HL-60 (cell line): Measurements from ENCODE around the gene PXK.

Source experiments
- DNase-seq, 2 experiments: peaks; one replicate each; pipeline ENCODE4 v3.0.0-alpha.2; 2010 to 2020; ENCODE audit warnings: low read depth in 1 of 2, low spot score in 1 of 2
- H3K27ac ChIP-seq: fragments of 250-450 bp; sonication (Bioruptor Pico); replicated peaks from 2 replicates; pipeline ENCODE4 v1.5.1; 2020; ENCODE audit warnings: mild to moderate bottlenecking, moderate library complexity
- H3K27me3 ChIP-seq: fragments of 250-450 bp; sonication (Bioruptor Pico); 2 replicates; pipeline ENCODE4 v1.5.1; 2021; ENCODE audit warnings: mild to moderate bottlenecking, moderate library complexity; ENCODE audit not compliant: insufficient read depth, poor library complexity, severe bottlenecking
- H3K4me3 ChIP-seq: replicated peaks from 2 replicates; pipeline ENCODE4 v1.5.1; 2011; ENCODE audit warnings: mild to moderate bottlenecking, control low read depth, low read length; ENCODE audit not compliant: insufficient read depth
- GABPA ChIP-seq: IDR thresholded peaks from 2 replicates; pipeline ENCODE4 v1.6.1; 2012; ENCODE audit warnings: low read depth
- POLR2AphosphoS5 ChIP-seq: IDR thresholded peaks from 2 replicates; pipeline ENCODE4 v1.6.1; 2012; ENCODE audit warnings: low read depth
- SPI1 ChIP-seq: IDR thresholded peaks from 2 replicates; pipeline ENCODE4 v1.6.1; 2012; ENCODE audit warnings: low read depth, mild to moderate bottlenecking, borderline replicate concordance
- TF ChIP-seq, protein P1 (sequence below): IDR thresholded peaks from 2 replicates; pipeline ENCODE4 v1.6.1; 2012; ENCODE audit warnings: low read depth; ENCODE audit not compliant: insufficient replicate concordance
- TF ChIP-seq, protein P2 (sequence below): IDR thresholded peaks from one replicate; pipeline ENCODE4 v1.5.1; 2011; ENCODE audit warnings: low read length, control low read depth, inconsistent platforms; ENCODE audit not compliant: insufficient read depth

Gene PXK

DNA sequence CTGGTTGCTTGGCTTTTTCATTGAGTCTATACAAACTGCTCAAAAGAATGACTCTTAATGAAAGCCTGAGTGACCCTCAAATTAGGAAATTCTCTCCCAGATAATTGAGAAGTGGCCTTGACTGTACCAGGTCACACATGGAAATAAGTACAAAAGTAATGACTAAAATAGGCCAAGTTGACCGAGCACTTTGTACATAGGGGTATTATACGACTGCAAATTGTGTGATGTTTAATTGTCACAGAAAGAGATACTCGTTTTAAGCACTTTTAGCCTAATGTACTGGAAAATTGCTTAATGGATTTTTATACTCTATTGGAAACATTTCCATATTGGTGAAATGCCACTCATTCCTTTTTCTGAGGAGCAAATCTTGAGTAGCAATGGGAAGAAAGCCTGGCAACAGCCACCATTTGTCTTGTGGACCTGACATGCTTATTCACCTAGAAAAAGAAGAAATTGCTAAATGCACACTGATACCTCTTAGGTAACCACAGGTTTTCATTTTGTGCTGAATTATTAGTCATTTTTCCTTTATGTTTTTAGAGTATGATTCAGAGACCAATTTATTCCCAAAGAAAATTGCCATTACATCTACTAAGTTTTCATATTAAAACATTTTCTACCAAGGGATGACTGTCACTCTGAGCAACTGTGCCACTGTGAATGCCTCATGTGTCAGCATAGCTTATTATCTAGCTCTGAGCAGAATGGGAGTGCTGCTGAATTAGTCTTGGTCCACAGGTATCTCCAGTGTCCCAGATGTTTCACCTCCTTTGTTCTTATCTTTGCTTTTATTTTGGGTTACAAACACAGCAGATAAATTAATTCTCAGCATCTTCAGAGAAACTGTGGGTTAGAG, 8.9 kb upstream of the PXK start:
- no peak overlapping the region for H3K4me3 ChIP-seq
- TF ChIP-seq, protein P1, sequence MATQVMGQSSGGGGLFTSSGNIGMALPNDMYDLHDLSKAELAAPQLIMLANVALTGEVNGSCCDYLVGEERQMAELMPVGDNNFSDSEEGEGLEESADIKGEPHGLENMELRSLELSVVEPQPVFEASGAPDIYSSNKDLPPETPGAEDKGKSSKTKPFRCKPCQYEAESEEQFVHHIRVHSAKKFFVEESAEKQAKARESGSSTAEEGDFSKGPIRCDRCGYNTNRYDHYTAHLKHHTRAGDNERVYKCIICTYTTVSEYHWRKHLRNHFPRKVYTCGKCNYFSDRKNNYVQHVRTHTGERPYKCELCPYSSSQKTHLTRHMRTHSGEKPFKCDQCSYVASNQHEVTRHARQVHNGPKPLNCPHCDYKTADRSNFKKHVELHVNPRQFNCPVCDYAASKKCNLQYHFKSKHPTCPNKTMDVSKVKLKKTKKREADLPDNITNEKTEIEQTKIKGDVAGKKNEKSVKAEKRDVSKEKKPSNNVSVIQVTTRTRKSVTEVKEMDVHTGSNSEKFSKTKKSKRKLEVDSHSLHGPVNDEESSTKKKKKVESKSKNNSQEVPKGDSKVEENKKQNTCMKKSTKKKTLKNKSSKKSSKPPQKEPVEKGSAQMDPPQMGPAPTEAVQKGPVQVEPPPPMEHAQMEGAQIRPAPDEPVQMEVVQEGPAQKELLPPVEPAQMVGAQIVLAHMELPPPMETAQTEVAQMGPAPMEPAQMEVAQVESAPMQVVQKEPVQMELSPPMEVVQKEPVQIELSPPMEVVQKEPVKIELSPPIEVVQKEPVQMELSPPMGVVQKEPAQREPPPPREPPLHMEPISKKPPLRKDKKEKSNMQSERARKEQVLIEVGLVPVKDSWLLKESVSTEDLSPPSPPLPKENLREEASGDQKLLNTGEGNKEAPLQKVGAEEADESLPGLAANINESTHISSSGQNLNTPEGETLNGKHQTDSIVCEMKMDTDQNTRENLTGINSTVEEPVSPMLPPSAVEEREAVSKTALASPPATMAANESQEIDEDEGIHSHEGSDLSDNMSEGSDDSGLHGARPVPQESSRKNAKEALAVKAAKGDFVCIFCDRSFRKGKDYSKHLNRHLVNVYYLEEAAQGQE = no peak
- no peak for TF ChIP-seq POLR2AphosphoS5
- no peak for TF ChIP-seq SPI1
- no peak for TF ChIP-seq GABPA
- TF ChIP-seq, protein P2, sequence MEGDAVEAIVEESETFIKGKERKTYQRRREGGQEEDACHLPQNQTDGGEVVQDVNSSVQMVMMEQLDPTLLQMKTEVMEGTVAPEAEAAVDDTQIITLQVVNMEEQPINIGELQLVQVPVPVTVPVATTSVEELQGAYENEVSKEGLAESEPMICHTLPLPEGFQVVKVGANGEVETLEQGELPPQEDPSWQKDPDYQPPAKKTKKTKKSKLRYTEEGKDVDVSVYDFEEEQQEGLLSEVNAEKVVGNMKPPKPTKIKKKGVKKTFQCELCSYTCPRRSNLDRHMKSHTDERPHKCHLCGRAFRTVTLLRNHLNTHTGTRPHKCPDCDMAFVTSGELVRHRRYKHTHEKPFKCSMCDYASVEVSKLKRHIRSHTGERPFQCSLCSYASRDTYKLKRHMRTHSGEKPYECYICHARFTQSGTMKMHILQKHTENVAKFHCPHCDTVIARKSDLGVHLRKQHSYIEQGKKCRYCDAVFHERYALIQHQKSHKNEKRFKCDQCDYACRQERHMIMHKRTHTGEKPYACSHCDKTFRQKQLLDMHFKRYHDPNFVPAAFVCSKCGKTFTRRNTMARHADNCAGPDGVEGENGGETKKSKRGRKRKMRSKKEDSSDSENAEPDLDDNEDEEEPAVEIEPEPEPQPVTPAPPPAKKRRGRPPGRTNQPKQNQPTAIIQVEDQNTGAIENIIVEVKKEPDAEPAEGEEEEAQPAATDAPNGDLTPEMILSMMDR = no peak
- no peak overlapping the region; the same call in none of the 2 replicates for H3K27ac ChIP-seq
- H3K27me3 ChIP-seq = no peaks in the 10 kb centered on the region
- no peak for DNase-seq

DNA sequence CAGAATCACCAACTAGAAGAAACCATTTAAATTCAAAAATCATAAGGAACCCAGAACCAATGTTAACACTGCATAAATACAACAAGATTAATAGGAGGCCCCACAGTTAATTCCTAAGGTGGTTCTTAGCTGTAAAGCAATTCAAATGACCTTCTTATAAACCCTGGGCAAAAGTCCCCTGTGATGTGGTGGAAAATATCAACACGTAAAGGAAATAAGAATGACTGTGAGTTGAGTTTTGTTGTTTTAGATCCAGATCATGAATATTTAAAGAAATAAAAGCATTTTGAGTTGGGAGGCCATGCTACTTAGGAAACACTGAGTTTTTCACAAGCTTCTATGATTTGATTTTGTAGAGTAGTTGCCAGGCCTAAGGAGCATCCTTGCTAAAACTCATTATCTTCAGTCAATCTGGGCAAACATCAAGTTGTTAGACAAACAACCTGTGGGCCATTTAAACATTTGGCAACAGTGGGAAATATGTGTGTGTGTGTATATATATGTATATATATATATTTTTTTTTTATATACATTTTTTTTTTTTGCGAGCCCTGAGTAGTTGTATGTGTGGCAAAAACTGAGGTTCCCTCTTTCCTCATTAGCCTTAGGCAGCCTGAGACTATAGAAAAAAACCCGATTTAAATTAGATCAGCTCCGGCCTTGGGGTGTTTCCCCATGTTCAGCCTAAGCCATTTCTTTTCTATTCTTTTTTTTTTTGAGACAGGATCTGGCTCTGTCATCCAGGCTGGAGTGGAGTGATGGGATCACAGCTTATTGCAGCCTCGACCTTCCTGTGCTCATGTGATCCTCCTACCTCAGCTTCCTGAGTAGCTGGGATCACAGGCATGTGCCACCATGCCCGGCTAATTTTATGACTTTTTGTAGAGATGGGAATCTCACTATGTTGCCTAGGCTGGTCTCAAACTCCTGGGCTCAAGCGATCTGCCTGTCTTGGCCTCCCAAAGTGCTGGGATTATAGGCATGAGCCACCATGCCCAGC, 8.0 kb upstream of the PXK start:
- Histone ChIP-seq H3K27me3 (no peaks in the 10 kb centered on the region), H3K27ac (no peak overlapping the region), H3K4me3 (no peak overlapping the region)
- TF ChIP-seq, protein P2 = no peak
- TF ChIP-seq, protein P1 = no peak
- no peak for TF ChIP-seq GABPA
- no peak for TF ChIP-seq SPI1
- TF ChIP-seq POLR2AphosphoS5 = no peak
- no peak for DNase-seq

DNA sequence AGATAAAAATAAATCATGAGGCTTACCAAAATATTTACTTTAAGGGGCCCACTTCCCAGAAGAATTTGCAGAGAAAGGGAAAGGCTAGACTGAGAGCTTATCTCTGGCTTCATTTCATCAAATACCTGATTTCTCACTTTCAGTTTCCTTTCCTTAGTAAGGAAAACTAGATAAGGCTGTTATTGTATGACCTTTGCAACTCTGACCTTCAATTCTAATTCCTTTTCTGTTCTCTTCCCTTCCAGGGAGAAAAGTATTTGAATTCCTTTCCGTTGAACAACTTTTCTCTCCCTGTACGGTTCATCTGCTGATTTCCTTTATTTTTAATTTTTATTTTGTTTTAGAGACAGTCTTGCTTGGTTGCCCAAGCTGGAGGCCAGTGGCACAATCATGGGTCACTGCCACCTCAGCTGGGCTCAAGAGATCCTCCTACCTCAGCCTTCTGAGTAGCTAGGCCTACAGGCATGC, 7.1 kb upstream of the PXK start:
- no peaks in the 10 kb centered on the region for H3K27me3 ChIP-seq
- no peak overlapping the region for H3K4me3 ChIP-seq
- no peak overlapping the region for H3K27ac ChIP-seq
- DNase-seq = no peak
- TF ChIP-seq, protein P2 = no peak
- TF ChIP-seq GABPA = no peak
- TF ChIP-seq POLR2AphosphoS5 = no peak
- TF ChIP-seq SPI1 = no peak
- TF ChIP-seq, protein P1 = no peak
